Gastroesophageal sphincter (tissue), 4 donors: ENCODE results near the gene TFB1M. TPM values are rescaled to one million over a fixed set of nuclear protein-coding genes. Genes with fewer than 3 reads are reported as not detected.
"Not testable (repeated sequence)": the region's sequence is repeated elsewhere in the genome, so short reads cannot be mapped to it uniquely, and the experiment has no call there.

Experiments
- ATAC-seq: fragments of 150-250 bp; one replicate; pipeline ENCODE4 v1.9.1; 2016; ENCODE audit warnings: mild to moderate bottlenecking, moderate library complexity
- H3K27ac ChIP-seq, 4 donors: fragments of 200-600 bp; sonication (generic) in 3 of 4; 1 replicate in 3 of 4; 2 replicates in 1 of 4; pipeline ENCODE4 v1.5.1; 2016 to 2019
- H3K27me3 ChIP-seq: fragments of 200-600 bp; sonication (generic); one replicate; pipeline ENCODE4 v1.5.1; 2019
- H3K36me3 ChIP-seq, 2 donors: fragments of 200-600 bp; sonication (generic); one replicate each; pipeline ENCODE4 v1.5.1; 2019; ENCODE audit warnings: control low read depth in 1 of 2
- H3K4me1 ChIP-seq, 3 donors: fragments of 200-600 bp; sonication (generic); 1 replicate in 2 of 3; 2 replicates in 1 of 3; pipeline ENCODE4 v1.5.1; 2016 to 2019; ENCODE audit warnings: control low read depth in 2 of 3
- H3K4me3 ChIP-seq, 2 donors: fragments of 200-600 bp; sonication (generic); one replicate each; pipeline ENCODE4 v1.5.1; 2019; ENCODE audit warnings: mild to moderate bottlenecking in 1 of 2, moderate library complexity in 1 of 2
- H3K9me3 ChIP-seq, 3 donors: fragments of 200-600 bp; sonication (generic); one replicate each; pipeline ENCODE4 v1.5.1; 2017 to 2019; ENCODE audit warnings: control low read depth in 2 of 3
- CTCF ChIP-seq, 4 experiments: fragments of 200-600 bp in 2 of 4; fragments of 450-650 bp in 2 of 4; sonication (generic) in 1 of 4; IDR thresholded peaks; one replicate each; pipeline ENCODE4 v1.5.1; 2017 to 2019; ENCODE audit warnings: antibody characterized with exemption in 4 of 4, mild to moderate bottlenecking in 2 of 4, moderate library complexity in 2 of 4
- EP300 ChIP-seq: sonication (generic); formaldehyde crosslinking; IDR thresholded peaks from one replicate; pipeline ENCODE4 v1.6.1; 2017; ENCODE audit warnings: antibody characterized with exemption, mild to moderate bottlenecking
- POLR2A ChIP-seq, 2 donors: fragments of 450-650 bp; IDR thresholded peaks; one replicate each; pipeline ENCODE4 v1.6.1; 2017; ENCODE audit warnings: antibody characterized with exemption in 2 of 2, mild to moderate bottlenecking in 2 of 2, moderate library complexity in 1 of 2
- POLR2AphosphoS5 ChIP-seq: sonication (generic); formaldehyde crosslinking; IDR thresholded peaks from one replicate; pipeline ENCODE4 v1.6.1; 2017; ENCODE audit warnings: antibody characterized with exemption
- WGBS, 2 donors: methylation state at CpG; one replicate each; pipeline ENCODE4 v1.1.5; 2018; ENCODE audit warnings: low coverage in 1 of 2; 5-methylcytosine and 5-hydroxymethylcytosine counted together
- total RNA-seq, 4 donors: library from RNA; depleted of rRNA; stranded (reverse); fragments of >200 nt; gene quantifications; one replicate each; pipeline ENCODE4 v1.1.0, GENCODE V29; 2016

TFB1M gene
- 10 to 100 TPM in 3 of 4 donors, 1 to 10 TPM in 1; 6.7 to 16.4 (median 12.5) TPM for total RNA-seq

GRCh38 chr6:155314092-155314772, at the start of gene TFB1M:
Gene TFB1M, minus strand, starts transcription at chr6:155314484. Its CDS starts 56 bp downstream, at chr6:155314428.
- Histone ChIP-seq H3K4me3 (peak within 1 kb of the TSS; percentile 59 to 80), H3K4me1 (peaks cover 0 to 20% (median 0%) of the 10 kb centered on the region in 3 donors), H3K36me3 (peaks cover 0 to 3% of the 10 kb centered on the region in 2 donors), H3K9me3 (no peaks in the 10 kb centered on the region), H3K27me3 (no peaks in the 10 kb centered on the region), H3K27ac (peak within 1 kb of the TSS; percentile 72 to 94 (median 88))
- 0 to 3% methylated on average over 1 to 6 of the region's 52 CpGs for WGBS, 2 donors
- peak; percentile 97 for ATAC-seq
- TF ChIP-seq POLR2A (IDR thresholded peaks at IDR 0.05) (peak; percentile 50 to 76), POLR2AphosphoS5 (peak; percentile 86), CTCF (IDR thresholded peaks at IDR 0.05) (no peak), EP300 (no peak)

GRCh38 chr6:155364021-155364420, 49.7 kb upstream of the TFB1M start:
- not testable (repeated sequence) for H3K9me3 ChIP-seq, H3K27ac ChIP-seq, ATAC-seq, H3K36me3 ChIP-seq, H3K27me3 ChIP-seq, H3K4me1 ChIP-seq, H3K4me3 ChIP-seq
- WGBS, 2 donors, result 78 to 91% methylated on average over 5 to 9 of the region's 12 CpGs

- 100% methylated on average over 1 of the region's 39 CpGs; no CpG with 5 or more reads in 1 of the 2 donors for WGBS, 2 donors
- not testable (repeated sequence) for H3K36me3 ChIP-seq, H3K9me3 ChIP-seq, H3K27me3 ChIP-seq, H3K4me1 ChIP-seq, H3K4me3 ChIP-seq, ATAC-seq, H3K27ac ChIP-seq
Observed at GRCh38 chr6:155362968-155363632, 48.8 kb upstream of the TFB1M start.

- Histone ChIP-seq H3K36me3 (no peaks in the 10 kb centered on the region), H3K27ac (no peak overlapping the region), H3K9me3 (peaks cover 0 to 24% (median 0%) of the 10 kb centered on the region in 3 donors), H3K27me3 (no peaks in the 10 kb centered on the region), H3K4me3 (no peak overlapping the region), H3K4me1 (no peaks in the 10 kb centered on the region)
- ATAC-seq, result no peak
- no peak for TF ChIP-seq POLR2AphosphoS5
- TF ChIP-seq EP300, result no peak
- no peak for TF ChIP-seq CTCF (IDR thresholded peaks at IDR 0.05)
- TF ChIP-seq POLR2A (IDR thresholded peaks at IDR 0.05), result no peak
Observed at GRCh38 chr6:155354167-155354566, 39.9 kb upstream of the TFB1M start.

- no peak overlapping the region for H3K4me3 ChIP-seq
- TF ChIP-seq POLR2AphosphoS5, result no peak
- TF ChIP-seq EP300, result no peak
- no peak for TF ChIP-seq CTCF (IDR thresholded peaks at IDR 0.05)
- no peak for TF ChIP-seq POLR2A (IDR thresholded peaks at IDR 0.05)
- H3K27me3 ChIP-seq, result no peaks in the 10 kb centered on the region
- no peaks in the 10 kb centered on the region for H3K36me3 ChIP-seq
- no peak overlapping the region for H3K27ac ChIP-seq
- H3K4me1 ChIP-seq, result no peaks in the 10 kb centered on the region
- no peak for ATAC-seq
- H3K9me3 ChIP-seq, result peaks cover 0 to 34% (median 0%) of the 10 kb centered on the region in 3 donors
Observed at GRCh38 chr6:155352811-155353210, 38.5 kb upstream of the TFB1M start.

- 88 to 89% methylated on average over 4 of the region's 4 CpGs for WGBS, 2 donors
- no peaks in the 10 kb centered on the region for H3K27me3 ChIP-seq
- no peak for ATAC-seq
- H3K36me3 ChIP-seq, result no peaks in the 10 kb centered on the region
- TF ChIP-seq EP300 (no peak), CTCF (IDR thresholded peaks at IDR 0.05) (no peak), POLR2AphosphoS5 (no peak), POLR2A (IDR thresholded peaks at IDR 0.05) (no peak)
- no peak overlapping the region for H3K4me3 ChIP-seq
- H3K4me1 ChIP-seq, result no peaks in the 10 kb centered on the region
- H3K9me3 ChIP-seq, result peaks cover 0 to 41% (median 0%) of the 10 kb centered on the region in 3 donors
- no peak overlapping the region for H3K27ac ChIP-seq
Observed at GRCh38 chr6:155352130-155352420, 37.8 kb upstream of the TFB1M start.
